NCI-H2227 treated with DMSO at 0.1 percent for 48 hours (cell line): Measurements from ENCODE around the gene CYB5A.

Experiments
- DNase-seq: peaks from one replicate; lab custom pipeline; 2025; lab: John Stamatoyannopoulos, UW

The CYB5A gene

GRCh38 chr18:74277296-74277695 lies 14.5 kb downstream of the CYB5A start:
- no peak for DNase-seq

GRCh38 chr18:74276609-74277008 lies 15.2 kb downstream of the CYB5A start:
- DNase-seq = no peak

GRCh38 chr18:74275736-74276135 lies 16.0 kb downstream of the CYB5A start:
- DNase-seq = no peak

- no peak for DNase-seq
Measured at GRCh38 chr18:74274700-74275099, 17.1 kb downstream of the CYB5A start.

DNA sequence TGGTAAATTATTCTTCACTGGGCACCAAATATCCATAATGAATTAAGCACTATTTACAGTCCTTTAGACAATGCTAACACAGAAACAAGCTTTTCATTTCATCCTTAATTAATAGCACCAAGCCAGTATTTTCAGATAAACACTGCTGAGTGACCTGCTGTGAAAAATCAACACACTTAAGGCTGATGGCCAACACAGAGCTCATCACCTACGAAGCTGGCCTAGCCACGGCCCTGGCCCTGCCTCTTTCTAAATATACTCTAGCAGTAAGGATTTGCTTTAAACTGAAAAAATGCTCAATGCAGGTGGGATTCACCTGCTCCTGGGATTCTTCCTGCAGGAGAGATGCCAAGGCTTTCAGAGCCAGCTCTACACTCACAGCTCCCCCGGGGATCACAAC lies 18.4 kb downstream of the CYB5A start:
- no peak for DNase-seq

DNA sequence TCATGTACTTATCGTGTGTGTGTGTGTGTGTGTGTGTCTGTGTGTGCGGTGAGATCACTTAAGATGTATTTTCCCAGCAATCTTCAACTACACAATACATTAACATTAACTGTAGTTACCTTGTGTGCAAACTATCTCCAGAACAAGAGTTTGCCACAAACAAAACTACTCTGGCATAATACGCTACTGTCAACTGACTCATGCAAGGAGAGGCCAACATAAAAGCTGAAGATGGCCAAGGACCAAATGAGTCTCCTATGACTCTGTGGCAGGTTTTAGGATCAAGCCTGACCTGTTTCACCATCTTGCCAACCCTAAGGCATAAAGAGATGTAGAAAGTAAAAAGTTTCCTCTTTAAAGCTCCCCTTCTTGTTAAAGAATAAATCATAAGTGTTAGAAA lies 20.1 kb downstream of the CYB5A start:
- DNase-seq = no peak

GRCh38 chr18:74268933-74269620 lies 22.7 kb downstream of the CYB5A start:
- no peak for DNase-seq

DNA sequence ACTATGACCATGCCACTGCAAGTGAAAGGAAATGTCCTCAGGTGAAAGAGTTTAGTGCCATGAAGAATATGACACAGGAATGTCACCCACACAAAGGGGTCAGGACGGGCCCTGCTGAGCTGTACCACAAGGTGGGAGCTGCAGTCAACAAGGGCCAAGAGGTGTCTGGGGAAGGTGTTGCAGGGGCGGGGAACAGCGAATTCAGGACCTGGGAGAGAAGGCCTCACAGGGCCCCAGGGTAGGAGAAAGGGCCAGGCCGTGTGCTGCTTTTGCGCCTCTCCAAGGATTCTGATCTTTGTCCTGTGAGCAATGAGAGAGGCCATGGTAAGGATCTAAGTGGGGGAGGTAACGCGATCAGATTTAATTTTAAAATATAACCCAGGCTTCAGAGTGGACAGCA lies 23.6 kb downstream of the CYB5A start:
- no peak for DNase-seq

GRCh38 chr18:74266161-74266560 lies 25.6 kb downstream of the CYB5A start:
- DNase-seq = no peak

GRCh38 chr18:74265546-74266098 lies 26.1 kb downstream of the CYB5A start:
- DNase-seq = no peak

DNA sequence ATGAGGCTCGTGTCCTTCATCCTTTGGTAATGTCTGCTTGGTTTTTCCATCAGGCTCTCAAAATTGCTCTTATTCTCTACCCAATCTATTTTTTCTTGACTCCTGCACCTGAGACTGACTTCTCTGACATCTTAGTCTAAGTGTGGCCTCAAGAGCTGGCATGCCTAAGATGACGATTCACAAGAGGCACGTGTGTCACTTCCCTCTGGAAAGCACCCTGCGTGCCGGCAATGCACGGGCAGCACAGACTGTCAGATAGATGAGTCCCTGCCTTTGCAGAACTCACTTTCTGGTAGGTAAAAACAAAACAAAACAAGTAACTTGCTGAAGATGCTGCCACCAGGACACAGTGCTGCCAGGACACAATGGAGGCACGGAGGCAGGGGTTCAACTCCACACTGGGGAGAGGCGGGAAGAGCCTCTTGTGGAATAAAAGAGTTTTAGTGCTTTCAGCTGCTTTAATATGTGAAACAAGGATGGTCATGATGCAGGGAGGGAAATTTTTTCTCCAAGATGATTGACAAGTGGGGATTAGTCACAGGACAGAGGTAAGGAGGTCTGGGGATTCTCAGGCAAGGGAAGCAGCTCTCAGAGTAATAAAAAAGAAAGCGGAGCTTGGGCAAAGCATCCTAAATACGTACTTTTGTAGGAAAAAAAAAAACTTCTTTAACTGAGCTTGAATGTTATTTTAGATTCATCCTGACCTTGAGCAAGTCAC lies 27.3 kb downstream of the CYB5A start:
- no peak for DNase-seq

DNA sequence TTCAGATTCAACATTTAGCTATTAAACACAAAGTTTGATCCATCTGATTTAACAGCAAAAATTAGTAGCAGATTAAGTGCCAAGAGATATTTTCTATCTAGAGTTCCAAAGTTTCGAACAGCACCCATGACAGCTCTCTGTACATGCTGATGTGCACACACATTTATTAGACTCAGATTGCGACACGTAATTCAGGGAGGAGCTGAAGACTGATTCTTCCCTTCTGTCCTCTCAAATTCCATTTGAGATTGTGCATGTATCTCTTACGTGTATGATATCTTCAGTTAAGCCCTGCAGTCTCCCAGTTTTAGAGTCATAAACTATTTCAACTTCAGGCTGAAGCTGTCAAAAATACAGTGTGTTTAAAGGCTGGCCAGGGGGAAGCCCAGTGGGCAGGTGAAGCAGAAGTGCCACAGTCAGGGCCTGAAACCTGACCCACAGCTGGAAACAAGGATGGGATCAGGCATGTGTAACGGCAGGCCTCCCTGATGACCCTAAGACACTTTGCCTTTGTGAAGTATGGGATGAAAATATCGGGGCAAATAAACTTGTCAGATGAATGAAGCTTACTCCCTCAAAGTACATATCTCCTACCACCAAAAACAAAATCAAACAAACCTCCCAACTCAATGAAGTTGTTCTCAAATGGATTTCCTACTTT lies 30.6 kb downstream of the CYB5A start:
- DNase-seq = no peak

DNA sequence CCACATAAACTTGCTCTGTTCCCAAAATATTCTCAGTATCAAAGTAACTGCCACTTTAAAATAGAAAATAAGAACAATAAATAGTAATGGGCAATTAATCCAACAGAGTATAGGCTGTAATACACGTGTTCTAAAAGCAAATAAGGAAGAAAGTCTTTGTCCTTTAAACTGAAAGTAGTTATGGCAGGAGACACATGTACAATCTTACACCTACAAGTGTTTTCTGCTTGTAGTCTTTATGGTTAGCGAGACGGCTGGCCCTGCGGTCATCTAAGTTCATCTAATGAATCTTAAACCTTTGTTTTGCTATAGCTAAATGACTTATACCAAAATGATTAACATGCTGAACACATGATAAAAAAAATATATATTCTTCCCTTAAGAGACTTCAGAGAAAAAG lies 32.4 kb downstream of the CYB5A start:
- DNase-seq = no peak

DNA sequence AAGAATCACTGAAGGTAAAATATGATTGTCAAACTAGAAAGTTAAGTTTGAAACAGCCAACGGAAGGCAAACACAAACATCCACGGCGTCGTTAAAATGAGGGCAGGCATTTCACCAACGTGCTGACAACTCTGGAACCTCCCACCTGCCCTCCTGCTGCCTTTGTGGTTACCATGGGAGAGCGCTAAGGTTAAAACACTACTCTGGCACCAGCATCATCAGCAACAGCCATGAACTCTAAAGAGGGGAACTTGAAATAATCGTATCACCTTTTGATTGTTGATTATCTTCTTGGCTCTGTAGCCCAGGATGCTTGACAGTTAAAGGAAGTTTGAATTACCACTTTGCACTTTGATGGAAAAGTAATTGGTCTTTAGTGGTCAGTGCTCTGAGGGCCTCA lies 34.7 kb downstream of the CYB5A start:
- no peak for DNase-seq

- DNase-seq = no peak
Measured at GRCh38 chr18:74256190-74256589, 35.6 kb downstream of the CYB5A start.

DNA sequence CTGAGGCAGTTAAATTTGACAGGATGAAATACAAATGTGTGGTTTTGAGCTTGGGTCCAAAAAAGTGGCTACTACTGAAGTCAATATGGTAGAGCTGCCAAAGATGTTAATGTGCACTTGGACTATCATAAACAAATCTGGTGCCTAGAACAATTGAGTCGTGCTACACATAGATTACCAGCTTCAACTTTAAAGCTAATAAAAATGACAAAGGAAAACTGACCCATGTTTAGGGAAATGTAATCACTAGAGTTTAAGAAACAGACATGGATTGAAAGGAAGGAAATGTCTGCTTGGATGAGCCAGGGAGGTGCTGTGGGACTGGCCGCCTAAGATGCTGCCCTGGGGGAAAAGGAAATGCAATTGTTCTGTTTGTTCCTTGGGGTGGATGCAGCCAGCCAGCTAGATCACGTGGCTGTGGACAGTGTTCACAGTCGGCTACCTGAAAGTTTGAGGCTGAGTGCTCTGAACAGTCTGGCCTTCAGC lies 36.6 kb downstream of the CYB5A start:
- DNase-seq = no peak

DNA sequence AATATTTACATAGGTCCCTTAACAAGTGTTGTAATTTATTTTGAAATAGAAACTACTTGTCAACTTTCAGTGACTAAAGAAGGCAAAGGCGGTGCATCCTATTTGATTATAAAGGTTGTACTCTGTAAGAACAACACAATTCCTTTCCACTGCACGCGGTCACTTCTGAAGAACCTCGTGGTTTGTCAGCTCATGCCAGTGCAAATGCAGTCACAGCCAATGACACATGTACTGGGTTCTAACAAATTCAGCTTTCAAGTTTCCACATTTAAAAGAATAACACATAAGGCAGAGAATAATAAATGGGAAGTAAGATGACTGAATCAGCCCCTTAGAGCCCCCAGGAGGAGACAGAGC lies 39.7 kb downstream of the CYB5A start:
- no peak for DNase-seq

- DNase-seq = no peak
Measured at GRCh38 chr18:74251297-74252038, 40.3 kb downstream of the CYB5A start.

DNA sequence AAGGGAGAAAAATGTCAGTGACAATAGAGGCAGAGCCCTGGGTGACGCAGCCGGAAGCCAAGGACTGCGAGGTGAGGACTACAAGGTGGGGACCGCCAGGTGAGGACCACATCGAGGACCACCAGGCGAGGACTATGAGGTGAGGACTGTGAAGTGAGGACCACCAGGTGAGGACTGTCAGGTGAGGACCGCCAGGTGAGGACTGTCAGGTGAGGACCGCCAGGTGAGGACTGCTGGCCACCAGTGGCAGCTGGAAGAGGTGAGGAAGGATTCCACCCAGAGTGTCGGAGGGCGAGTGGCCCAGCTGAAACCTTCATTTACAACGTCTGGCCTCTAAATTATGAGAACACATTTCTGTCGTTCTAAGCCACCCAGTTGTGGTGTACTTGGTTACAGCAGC lies 41.6 kb downstream of the CYB5A start:
- DNase-seq = no peak

DNA sequence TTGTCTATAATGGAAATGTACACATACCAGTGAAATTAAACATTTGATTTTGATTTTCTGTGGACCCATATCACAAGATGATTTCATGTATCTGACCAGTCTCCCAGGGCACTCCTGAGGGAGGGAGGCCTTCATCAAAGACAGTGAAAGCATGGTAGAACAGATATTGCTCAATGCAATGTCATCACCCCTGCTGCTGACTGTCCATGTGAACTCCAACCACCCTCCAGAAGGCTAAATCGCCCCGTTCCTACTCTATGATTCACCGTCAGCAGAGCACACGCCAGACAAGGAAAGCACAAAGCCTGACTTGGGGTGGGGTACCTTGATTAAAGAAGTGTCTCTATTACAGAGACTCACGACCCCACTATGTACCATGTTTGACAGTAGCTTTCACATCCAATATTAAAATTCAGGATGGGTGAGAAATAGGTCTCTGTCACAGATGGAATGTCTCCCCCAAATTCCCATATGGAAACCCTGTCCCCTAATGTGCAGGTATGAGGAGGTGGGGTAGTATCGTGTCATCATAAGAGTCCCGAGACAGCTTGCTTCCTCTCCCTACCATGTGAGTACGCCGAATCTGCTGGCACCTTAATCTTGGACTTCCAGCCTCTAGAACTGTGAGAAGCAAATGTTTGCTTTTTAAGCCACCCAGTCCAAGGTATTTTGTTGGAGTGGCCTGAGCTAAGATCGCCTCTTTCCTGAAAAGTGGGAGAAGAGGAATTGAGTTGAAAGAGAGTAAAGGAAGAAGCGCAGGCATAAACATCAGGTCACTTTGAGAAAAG lies 42.4 kb downstream of the CYB5A start:
- no peak for DNase-seq

DNA sequence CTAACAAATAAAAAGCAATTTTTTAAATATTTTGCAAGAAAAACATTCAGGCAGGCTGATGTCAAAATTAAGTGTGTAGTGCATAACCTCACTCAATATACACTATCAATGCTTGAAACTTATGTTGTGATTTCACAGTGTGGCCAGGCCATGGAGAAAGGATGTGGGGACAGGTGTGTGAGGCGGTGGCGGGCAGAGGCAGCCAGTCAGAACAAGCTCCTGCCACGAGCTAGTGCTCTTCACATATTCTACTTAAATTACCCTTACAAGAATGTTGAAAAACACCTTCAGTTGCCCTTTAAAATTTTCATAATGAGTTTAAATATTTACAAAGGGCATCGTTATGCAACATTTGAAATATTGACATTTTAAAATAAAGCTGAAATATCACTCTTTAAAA lies 43.2 kb downstream of the CYB5A start:
- no peak for DNase-seq
